ENCODE results near the gene FBN2.

- TF ChIP-seq CTCF (IDR thresholded peaks at IDR 0.05; ENCODE audit: poor library complexity, severe bottlenecking) (no peak), SMC3 (conservative IDR thresholded peaks at IDR 0.05; ENCODE audit: poor library complexity) (no peak), EP300 (conservative IDR thresholded peaks at IDR 0.05; ENCODE audit: poor library complexity, severe bottlenecking) (no peak), POLR2AphosphoS5 (IDR thresholded peaks at IDR 0.05) (no peak), MXI1 (conservative IDR thresholded peaks at IDR 0.05; ENCODE audit: poor library complexity, severe bottlenecking) (no peak)
These were observed 134.7 kb downstream of the FBN2 start for GRCh38 chr5:128403333-128403732.
